ENCODE results near the gene PITPNC1.

GRCh38 chr17:67478401-67479041 is 101.4 kb downstream of the PITPNC1 start:
- TF ChIP-seq, protein P1, sequence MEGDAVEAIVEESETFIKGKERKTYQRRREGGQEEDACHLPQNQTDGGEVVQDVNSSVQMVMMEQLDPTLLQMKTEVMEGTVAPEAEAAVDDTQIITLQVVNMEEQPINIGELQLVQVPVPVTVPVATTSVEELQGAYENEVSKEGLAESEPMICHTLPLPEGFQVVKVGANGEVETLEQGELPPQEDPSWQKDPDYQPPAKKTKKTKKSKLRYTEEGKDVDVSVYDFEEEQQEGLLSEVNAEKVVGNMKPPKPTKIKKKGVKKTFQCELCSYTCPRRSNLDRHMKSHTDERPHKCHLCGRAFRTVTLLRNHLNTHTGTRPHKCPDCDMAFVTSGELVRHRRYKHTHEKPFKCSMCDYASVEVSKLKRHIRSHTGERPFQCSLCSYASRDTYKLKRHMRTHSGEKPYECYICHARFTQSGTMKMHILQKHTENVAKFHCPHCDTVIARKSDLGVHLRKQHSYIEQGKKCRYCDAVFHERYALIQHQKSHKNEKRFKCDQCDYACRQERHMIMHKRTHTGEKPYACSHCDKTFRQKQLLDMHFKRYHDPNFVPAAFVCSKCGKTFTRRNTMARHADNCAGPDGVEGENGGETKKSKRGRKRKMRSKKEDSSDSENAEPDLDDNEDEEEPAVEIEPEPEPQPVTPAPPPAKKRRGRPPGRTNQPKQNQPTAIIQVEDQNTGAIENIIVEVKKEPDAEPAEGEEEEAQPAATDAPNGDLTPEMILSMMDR (IDR thresholded peaks at IDR 0.05): no peak
- TF ChIP-seq POLR2A (IDR thresholded peaks at IDR 0.05): no peak

All from uterus (tissue), 2 donors.